ENCODE data around the gene KLRF2. TPM values are rescaled to one million over a fixed set of nuclear protein-coding genes. Genes with fewer than 3 reads are reported as not detected.

KLRF2 gene
- total and polyA plus RNA-seq, 2 of the 8 experiments (the other 6 are each of a cell fraction or from before 2014, with no cell fraction given) = not detected

DNA sequence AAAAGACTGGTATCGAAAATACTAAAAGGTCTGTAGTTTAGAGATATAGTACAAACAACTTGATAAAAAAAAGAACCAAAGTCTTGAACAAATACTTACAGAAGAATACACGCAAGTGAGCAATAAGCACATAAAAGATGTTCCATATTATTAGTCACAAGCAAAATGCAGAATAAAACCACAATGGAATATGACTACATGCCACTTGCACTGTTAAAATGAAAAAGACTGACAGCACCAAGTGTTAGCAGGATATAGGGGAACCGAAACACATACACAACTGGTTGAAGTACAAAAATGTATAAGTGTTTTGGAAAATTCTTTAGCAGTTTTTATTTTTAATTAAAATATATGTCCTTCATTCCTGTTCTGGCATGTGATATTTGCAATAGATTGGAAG is 47.3 kb downstream of the KLRF2 start:
- Histone ChIP-seq H3K36me3 (ENCODE audit: control insufficient read depth in 2 of 4, insufficient read depth in 4 of 4, low read length in 3 of 4) (no peaks in the 10 kb centered on the region), H3K27ac (ENCODE audit: low read depth, low read length) (no peak overlapping the region), H2AK5ac (ENCODE audit: low read depth, low read length) (no peak overlapping the region), H3K4me1 (replicated peaks in 1 of 4; ENCODE audit: control insufficient read depth in 3 of 4, insufficient read depth in 4 of 4, low read length in 3 of 4) (no peaks in the 10 kb centered on the region), H3K27me3 (replicated peaks in 1 of 4; ENCODE audit: control insufficient read depth in 3 of 4, extremely low read depth in 1 of 4, insufficient read depth in 3 of 4, low read length in 3 of 4) (no peaks in the 10 kb centered on the region), H3K9ac (replicated peaks in 1 of 4; ENCODE audit: extremely low read depth in 1 of 4, low read depth in 3 of 4, low read length in 3 of 4) (no peak overlapping the region), H3K14ac (ENCODE audit: insufficient read length) (no peak overlapping the region), H2AFZ (ENCODE audit: low read length) (no peak overlapping the region), H3K23me2 (ENCODE audit: low read depth, low read length) (no peaks in the 10 kb centered on the region), H4K20me1 (replicated peaks in 1 of 2; ENCODE audit: control insufficient read depth in 1 of 2, insufficient read depth in 2 of 2, low read length in 2 of 2) (no peaks in the 10 kb centered on the region), H3K79me2 (ENCODE audit: control insufficient read depth in 1 of 2, insufficient read depth in 2 of 2, low read length in 2 of 2) (no peaks in the 10 kb centered on the region), H3K79me1 (ENCODE audit: low read depth, low read length) (no peaks in the 10 kb centered on the region), H3K18ac (ENCODE audit: extremely low read depth, low read length) (no peak overlapping the region), H3K23ac (ENCODE audit: insufficient read length) (no peak overlapping the region), H3K9me3 (ENCODE audit: insufficient read depth in 2 of 2, low read depth in 1 of 2, low read length in 1 of 2) (no peaks in the 10 kb centered on the region), H4K5ac (ENCODE audit: insufficient read length, low read depth, low read length) (no peak overlapping the region), H4K8ac (ENCODE audit: extremely low read depth, insufficient read depth, low read length) (no peak overlapping the region), H2BK5ac (ENCODE audit: low read depth, low read length) (no peak overlapping the region), H3K4me3 (ENCODE audit: extremely low read depth in 1 of 4, insufficient read depth in 2 of 4, low read depth in 3 of 4, low read length in 4 of 4) (no peak overlapping the region), H2BK20ac (ENCODE audit: low read length) (no peak overlapping the region), H3K4me2 (ENCODE audit: insufficient read depth in 1 of 2, low read depth in 2 of 2, low read length in 2 of 2) (no peak overlapping the region), H2BK120ac (replicated peaks; ENCODE audit: low read depth, low read length) (no peak overlapping the region), H3K4ac (replicated peaks; ENCODE audit: insufficient read length, low read depth, low read length) (no peak overlapping the region), H3K56ac (replicated peaks; ENCODE audit: insufficient read length, low read depth, low read length) (no peak overlapping the region), H2BK12ac (ENCODE audit: low read depth, low read length) (no peak overlapping the region), H4K91ac (replicated peaks; ENCODE audit: insufficient read length, low read length) (no peak overlapping the region), H2BK15ac (ENCODE audit: low read length) (no peak overlapping the region)
- POLR2A ChIA-PET (ENCODE audit: partially characterized antibody) = interaction anchor here (1.4 kb wide), 1 partner anchor 17 kb away, joined by 5 read pairs; no protein-coding TSS in a partner anchor
- DNase-seq (ENCODE audit: low read depth in 1 of 2, low spot score in 2 of 2) (no peak), FAIRE-seq (no peak)
- WGBS, 2 experiments (ENCODE audit: extremely low coverage in 1 of 2, insufficient coverage in 1 of 2, insufficient read length in 1 of 2, insufficient replicate concordance in 2 of 2, low coverage in 1 of 2, low lambda C conversion rate in 2 of 2, missing lambda C conversion rate in 1 of 2) = 93% methylated on average over 3 of the region's 3 CpGs; no CpG with 5 or more reads in 1 of the 2 experiments
- TF ChIP-seq BACH1 (IDR thresholded peaks at IDR 0.05; ENCODE audit: low read length) = no peak
- TF ChIP-seq EGR1 (IDR thresholded peaks at IDR 0.05; ENCODE audit: borderline replicate concordance, low read depth, low read length) = no peak
- no peak for TF ChIP-seq JUN (IDR thresholded peaks at IDR 0.05; ENCODE audit: low read depth, low read length)
- no peak for TF ChIP-seq CHD1 (IDR thresholded peaks at IDR 0.05; ENCODE audit: low read depth, low read length)
- no peak for TF ChIP-seq PHF8 (conservative IDR thresholded peaks at IDR 0.05; ENCODE audit: low read depth, low read length)
- CTCF ChIA-PET (ENCODE audit: partially characterized antibody) = interaction anchor here (1.6 to 1.8 kb wide), 2 partner anchors 12 to 114 kb away, joined by 5 read pairs; no protein-coding TSS in a partner anchor
